Peyer's patch (tissue), 4 donors: ENCODE results near the gene ANKHD1. TPM values are rescaled to one million over a fixed set of nuclear protein-coding genes. Genes with fewer than 3 reads are reported as not detected.

Experiments
- DNase-seq, 3 donors: peaks; one replicate each; pipeline ENCODE4 v3.0.0-alpha.2; 2017 to 2019
- H3K27ac ChIP-seq, 4 donors: fragments of 200-600 bp; sonication (generic); one replicate each; pipeline ENCODE4 v1.5.1; 2016 to 2019
- H3K27me3 ChIP-seq, 2 donors: fragments of 200-600 bp; sonication (generic); one replicate each; pipeline ENCODE4 v1.5.1; 2019
- H3K36me3 ChIP-seq, 3 donors: fragments of 200-600 bp; sonication (generic); one replicate each; pipeline ENCODE4 v1.5.1; 2016 to 2019
- H3K4me1 ChIP-seq, 4 donors: fragments of 200-600 bp; sonication (generic); one replicate each; pipeline ENCODE4 v1.5.1; 2016 to 2019
- H3K4me3 ChIP-seq, 4 donors: fragments of 200-600 bp; sonication (generic); 1 replicate in 3 of 4; 2 replicates in 1 of 4; pipeline ENCODE4 v1.5.1; 2016 to 2019; ENCODE audit warnings: mild to moderate bottlenecking in 1 of 4
- H3K9me3 ChIP-seq, 4 donors: fragments of 200-600 bp; sonication (generic); one replicate each; pipeline ENCODE4 v1.5.1; 2016 to 2019; ENCODE audit warnings: mild to moderate bottlenecking in 1 of 4
- POLR2A ChIP-seq, 2 donors: fragments of 450-650 bp; IDR thresholded peaks; one replicate each; pipeline ENCODE4 v1.5.1; 2017; ENCODE audit warnings: antibody characterized with exemption in 2 of 2, mild to moderate bottlenecking in 2 of 2, moderate library complexity in 2 of 2
- total RNA-seq, 4 donors: library from RNA; depleted of rRNA; stranded (reverse); fragments of >200 nt; gene quantifications; one replicate each; pipeline ENCODE4 v1.1.0, GENCODE V29; 2016
- TF ChIP-seq, protein P1 (sequence below), 6 experiments: fragments of 450-650 bp in 4 of 6; fragments of 200-600 bp in 2 of 6; sonication (generic) in 1 of 6; IDR thresholded peaks; one replicate each; pipeline ENCODE4 v1.5.1; 2017 to 2019; ENCODE audit warnings: antibody characterized with exemption in 6 of 6, mild to moderate bottlenecking in 3 of 6, moderate library complexity in 1 of 6

The ANKHD1 gene
- total RNA-seq, 4 donors from 2014 or later: 141 to 236 (median 211) TPM

DNA sequence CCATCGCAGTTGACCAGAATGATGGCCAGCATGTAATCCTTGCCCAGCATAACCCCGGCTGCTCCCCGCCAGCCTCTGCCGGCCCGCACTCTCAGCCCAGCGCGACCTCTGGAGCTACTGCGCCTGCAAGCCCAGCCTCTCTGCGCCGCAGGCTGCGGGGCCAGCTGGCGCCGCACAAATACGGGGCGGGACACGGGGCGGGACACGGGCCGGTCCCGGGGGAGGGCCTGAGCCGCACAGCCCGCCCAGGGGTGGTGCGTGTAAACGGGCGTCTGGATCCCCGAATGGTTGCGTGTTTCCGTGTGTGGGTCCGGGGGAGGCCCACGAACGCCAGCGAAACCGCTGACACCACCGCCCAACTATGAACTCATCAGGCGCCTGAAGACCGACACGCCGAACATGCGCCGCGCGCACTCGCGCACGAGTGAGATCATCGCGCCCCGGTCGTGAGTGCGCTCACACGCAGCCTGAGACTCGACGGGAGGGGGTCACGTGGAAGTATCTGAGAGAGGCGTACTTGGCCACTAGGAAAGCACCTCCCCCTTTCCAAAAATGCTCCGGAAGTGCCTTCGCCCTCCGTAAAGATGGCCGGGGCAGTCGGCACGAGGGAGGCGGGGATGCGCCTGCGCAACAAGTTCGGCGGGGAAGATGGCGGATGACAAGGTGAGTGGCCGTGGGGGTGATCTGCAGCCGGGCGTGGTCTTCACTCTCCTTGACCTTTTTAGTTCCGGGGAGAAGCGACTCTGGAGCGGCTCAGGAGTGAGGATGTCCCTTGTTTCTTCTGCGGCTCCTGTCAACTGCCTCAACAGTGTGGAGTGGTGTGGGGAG, 162.8 kb downstream of the ANKHD1 start, which contains the start of the genes APBB3 and SLC35A4:
Gene APBB3 (minus strand): TSS at position 403 of the 828 bp plus-strand sequence. CDS start 353 bp downstream, at position 50.
Gene SLC35A4 (plus strand): TSS at position 633 of the 828 bp plus-strand sequence. CDS start 2,342 bp downstream, outside the sequence.
- DNase-seq: peak; percentile 95 to 98 (median 96)
- Histone ChIP-seq H3K4me1 (peaks cover 0 to 44% (median 13%) of the 10 kb centered on the region in 4 donors), H3K27ac (peak within 1 kb of the TSS; percentile 90 to 95 (median 90)), H3K4me3 (peak within 1 kb of the TSS; percentile 60 to 81 (median 68)), H3K9me3 (no peaks in the 10 kb centered on the region), H3K36me3 (peaks cover 0 to 37% (median 0%) of the 10 kb centered on the region in 3 donors), H3K27me3 (no peaks in the 10 kb centered on the region)
- TF ChIP-seq, protein P1, sequence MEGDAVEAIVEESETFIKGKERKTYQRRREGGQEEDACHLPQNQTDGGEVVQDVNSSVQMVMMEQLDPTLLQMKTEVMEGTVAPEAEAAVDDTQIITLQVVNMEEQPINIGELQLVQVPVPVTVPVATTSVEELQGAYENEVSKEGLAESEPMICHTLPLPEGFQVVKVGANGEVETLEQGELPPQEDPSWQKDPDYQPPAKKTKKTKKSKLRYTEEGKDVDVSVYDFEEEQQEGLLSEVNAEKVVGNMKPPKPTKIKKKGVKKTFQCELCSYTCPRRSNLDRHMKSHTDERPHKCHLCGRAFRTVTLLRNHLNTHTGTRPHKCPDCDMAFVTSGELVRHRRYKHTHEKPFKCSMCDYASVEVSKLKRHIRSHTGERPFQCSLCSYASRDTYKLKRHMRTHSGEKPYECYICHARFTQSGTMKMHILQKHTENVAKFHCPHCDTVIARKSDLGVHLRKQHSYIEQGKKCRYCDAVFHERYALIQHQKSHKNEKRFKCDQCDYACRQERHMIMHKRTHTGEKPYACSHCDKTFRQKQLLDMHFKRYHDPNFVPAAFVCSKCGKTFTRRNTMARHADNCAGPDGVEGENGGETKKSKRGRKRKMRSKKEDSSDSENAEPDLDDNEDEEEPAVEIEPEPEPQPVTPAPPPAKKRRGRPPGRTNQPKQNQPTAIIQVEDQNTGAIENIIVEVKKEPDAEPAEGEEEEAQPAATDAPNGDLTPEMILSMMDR (IDR thresholded peaks at IDR 0.05): peak in 3 of 6 experiments; percentile 6 to 13 (median 9)
- peak; percentile 84 to 92 for TF ChIP-seq POLR2A (IDR thresholded peaks at IDR 0.05)

DNA sequence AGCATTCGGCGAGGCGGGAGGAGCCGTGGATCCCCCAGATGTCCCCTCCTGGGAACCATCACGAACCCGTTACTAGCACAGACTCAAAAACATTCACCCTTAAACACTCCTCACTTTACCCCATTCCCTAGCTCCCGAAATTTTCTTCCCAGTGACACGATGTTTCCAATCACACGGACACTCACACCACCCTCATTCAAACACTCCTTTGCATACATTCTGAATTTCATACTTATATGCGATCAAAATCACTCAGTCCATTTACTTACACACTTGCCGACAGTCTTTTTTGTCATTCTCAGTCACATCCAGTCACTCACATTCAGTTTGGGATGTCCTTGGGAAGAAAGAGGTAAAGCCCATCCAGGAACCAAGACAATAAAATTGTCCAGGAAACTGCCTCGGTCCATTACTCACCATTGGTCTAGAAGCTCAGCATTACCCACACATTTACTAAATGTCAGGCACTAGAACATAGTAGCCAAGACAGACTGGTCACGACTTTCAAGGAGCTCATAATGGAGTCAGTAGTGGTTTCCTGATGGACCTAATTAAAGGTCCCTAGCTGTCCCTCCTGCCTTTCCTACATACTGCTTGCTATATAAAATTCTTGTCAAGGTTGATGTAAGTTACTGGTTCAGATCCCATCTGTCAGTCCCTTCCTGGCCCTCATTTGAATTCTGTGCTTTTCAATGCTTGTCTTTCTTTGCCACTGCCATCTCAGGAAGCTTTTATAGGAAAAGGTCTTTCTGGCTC, 163.6 kb downstream of the ANKHD1 start:
- H3K4me1 ChIP-seq: peaks cover 0 to 50% (median 13%) of the 10 kb centered on the region in 4 donors

DNA sequence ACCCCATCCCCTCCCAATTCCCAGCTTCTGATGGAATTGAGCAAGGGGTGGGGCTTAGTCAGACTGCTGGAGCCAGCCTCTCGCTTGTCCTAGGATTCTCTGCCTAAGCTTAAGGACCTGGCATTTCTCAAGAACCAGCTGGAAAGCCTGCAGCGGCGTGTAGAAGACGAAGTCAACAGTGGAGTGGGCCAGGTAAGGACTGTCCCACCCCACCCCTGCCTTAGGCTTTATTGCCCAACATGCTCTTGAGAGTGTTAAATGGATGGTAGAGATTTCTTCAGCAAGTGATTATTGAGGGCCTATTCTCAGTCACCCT, 164.1 kb downstream of the ANKHD1 start:
- Histone ChIP-seq H3K27me3 (no peaks in the 10 kb centered on the region), H3K4me3 (peak overlapping the region in 2 of 4 donors; percentile 72 to 81), H3K27ac (peak overlapping the region in 3 of 4 donors; percentile 90 to 95 (median 90)), H3K4me1 (peaks cover 0 to 50% (median 13%) of the 10 kb centered on the region in 4 donors), H3K36me3 (peaks cover 0 to 30% (median 0%) of the 10 kb centered on the region in 3 donors), H3K9me3 (no peaks in the 10 kb centered on the region)
- DNase-seq: peak in 1 of 3 donors; percentile 6
- TF ChIP-seq POLR2A (IDR thresholded peaks at IDR 0.05): no peak
- TF ChIP-seq, protein P1 (IDR thresholded peaks at IDR 0.05): no peak

More for the DNA sequence above, 163.6 kb downstream of the ANKHD1 start:
- Histone ChIP-seq H3K27me3 (no peaks in the 10 kb centered on the region), H3K4me3 (peak overlapping the region; percentile 60 to 81 (median 68)), H3K36me3 (peaks cover 0 to 35% (median 0%) of the 10 kb centered on the region in 3 donors), H3K27ac (peak overlapping the region; percentile 90 to 95 (median 90)), H3K9me3 (no peaks in the 10 kb centered on the region)
- TF ChIP-seq, protein P1 (IDR thresholded peaks at IDR 0.05): no peak
- TF ChIP-seq POLR2A (IDR thresholded peaks at IDR 0.05): no peak
- DNase-seq: no peak

DNA sequence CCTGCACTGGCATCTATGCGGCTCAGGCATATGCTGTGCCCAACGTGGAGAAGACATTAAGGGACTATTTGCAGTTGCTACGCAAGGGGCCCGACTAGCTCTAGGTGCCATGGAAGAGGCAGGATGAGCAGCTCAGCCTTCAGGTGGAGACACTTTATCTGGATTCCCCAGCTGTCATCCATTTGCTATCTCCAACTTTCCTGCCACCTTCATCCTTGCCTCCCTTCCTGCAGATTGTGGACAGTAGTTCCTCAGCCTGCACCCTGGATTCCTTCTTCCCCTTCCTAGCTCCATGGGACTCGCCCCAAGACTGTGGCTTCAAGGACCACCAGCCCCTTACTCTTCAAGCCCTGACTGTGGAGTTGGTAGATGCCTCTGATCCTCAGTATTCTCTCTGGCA, 165.0 kb downstream of the ANKHD1 start:
- peak in 1 of 3 donors; percentile 43 for DNase-seq
- H3K27ac ChIP-seq: peak overlapping the region in 1 of 4 donors; percentile 4
- peaks cover 0 to 50% (median 13%) of the 10 kb centered on the region in 4 donors for H3K4me1 ChIP-seq
- H3K27me3 ChIP-seq: no peaks in the 10 kb centered on the region
- peaks cover 0 to 21% (median 0%) of the 10 kb centered on the region in 3 donors for H3K36me3 ChIP-seq
- TF ChIP-seq, protein P1 (IDR thresholded peaks at IDR 0.05): no peak
- TF ChIP-seq POLR2A (IDR thresholded peaks at IDR 0.05): no peak
- no peaks in the 10 kb centered on the region for H3K9me3 ChIP-seq
- no peak overlapping the region for H3K4me3 ChIP-seq

DNA sequence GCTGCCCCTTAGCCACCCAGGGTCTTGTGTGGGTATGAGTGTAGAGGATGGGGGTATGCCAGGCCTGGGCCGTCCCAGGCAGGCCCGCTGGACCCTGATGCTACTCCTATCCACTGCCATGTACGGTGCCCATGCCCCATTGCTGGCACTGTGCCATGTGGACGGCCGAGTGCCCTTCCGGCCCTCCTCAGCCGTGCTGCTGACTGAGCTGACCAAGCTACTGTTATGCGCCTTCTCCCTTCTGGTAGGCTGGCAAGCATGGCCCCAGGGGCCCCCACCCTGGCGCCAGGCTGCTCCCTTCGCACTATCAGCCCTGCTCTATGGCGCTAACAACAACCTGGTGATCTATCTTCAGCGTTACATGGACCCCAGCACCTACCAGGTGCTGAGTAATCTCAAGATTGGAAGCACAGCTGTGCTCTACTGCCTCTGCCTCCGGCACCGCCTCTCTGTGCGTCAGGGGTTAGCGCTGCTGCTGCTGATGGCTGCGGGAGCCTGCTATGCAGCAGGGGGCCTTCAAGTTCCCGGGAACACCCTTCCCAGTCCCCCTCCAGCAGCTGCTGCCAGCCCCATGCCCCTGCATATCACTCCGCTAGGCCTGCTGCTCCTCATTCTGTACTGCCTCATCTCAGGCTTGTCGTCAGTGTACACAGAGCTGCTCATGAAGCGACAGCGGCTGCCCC, 165.6 kb downstream of the ANKHD1 start:
- H3K4me1 ChIP-seq: peaks cover 0 to 50% (median 13%) of the 10 kb centered on the region in 4 donors

More for the DNA sequence above, 165.6 kb downstream of the ANKHD1 start:
- Histone ChIP-seq H3K9me3 (no peaks in the 10 kb centered on the region), H3K27me3 (no peaks in the 10 kb centered on the region), H3K27ac (no peak overlapping the region), H3K4me3 (no peak overlapping the region), H3K36me3 (peaks cover 0 to 20% (median 0%) of the 10 kb centered on the region in 3 donors)
- DNase-seq: peak in 2 of 3 donors; percentile 13 to 45
- TF ChIP-seq, protein P1 (IDR thresholded peaks at IDR 0.05): no peak
- no peak for TF ChIP-seq POLR2A (IDR thresholded peaks at IDR 0.05)
